Stimulated activated CD4-positive, alpha-beta T cell treated with anti-CD3 and anti-CD28 coated beads, Interleukin-4, amount 100 ng/mL, for 1 hour (primary cell): Measurements from ENCODE around the gene PLPPR1.

Experiments
- DNase-seq: peaks from one replicate; pipeline ENCODE4 v3.0.0-alpha.2; 2020

PLPPR1 gene

GRCh38 chr9:101354765-101355708, 326.5 kb downstream of the PLPPR1 start:
- DNase-seq: no peak

GRCh38 chr9:101356619-101357018, 328.1 kb downstream of the PLPPR1 start:
- DNase-seq: no peak

GRCh38 chr9:101359679-101360078, 331.2 kb downstream of the PLPPR1 start:
- no peak for DNase-seq

- DNase-seq: no peak
Observed at GRCh38 chr9:101360647-101361046, 332.1 kb downstream of the PLPPR1 start.

- DNase-seq: no peak
Observed at GRCh38 chr9:101362450-101362849, 333.9 kb downstream of the PLPPR1 start.

- DNase-seq: no peak
Observed at GRCh38 chr9:101365181-101365580, 336.7 kb downstream of the PLPPR1 start.

GRCh38 chr9:101366038-101366756, 337.7 kb downstream of the PLPPR1 start:
- DNase-seq: no peak

- no peak for DNase-seq
Observed at GRCh38 chr9:101367323-101367722, 338.8 kb downstream of the PLPPR1 start.

GRCh38 chr9:101369286-101369685, 340.8 kb downstream of the PLPPR1 start:
- DNase-seq: no peak

- no peak for DNase-seq
Observed at GRCh38 chr9:101369884-101370531, 341.5 kb downstream of the PLPPR1 start.

- DNase-seq: no peak
Observed at GRCh38 chr9:101371813-101372212, 343.3 kb downstream of the PLPPR1 start.

- DNase-seq: no peak
Observed at GRCh38 chr9:101372327-101373118, 344.0 kb downstream of the PLPPR1 start.
